Measurements from ENCODE around the gene GNB1.
"Not testable (repeated sequence)": the region's sequence is repeated elsewhere in the genome, so short reads cannot be mapped to it uniquely, and the experiment has no call there.

GNB1 gene

GRCh38 chr1:1856161-1856560 lies 34.7 kb downstream of the GNB1 start:
- not testable (repeated sequence) for DNase-seq

- DNase-seq = no peak
These were observed 37.2 kb downstream of the GNB1 start for GRCh38 chr1:1853593-1854257.

DNA sequence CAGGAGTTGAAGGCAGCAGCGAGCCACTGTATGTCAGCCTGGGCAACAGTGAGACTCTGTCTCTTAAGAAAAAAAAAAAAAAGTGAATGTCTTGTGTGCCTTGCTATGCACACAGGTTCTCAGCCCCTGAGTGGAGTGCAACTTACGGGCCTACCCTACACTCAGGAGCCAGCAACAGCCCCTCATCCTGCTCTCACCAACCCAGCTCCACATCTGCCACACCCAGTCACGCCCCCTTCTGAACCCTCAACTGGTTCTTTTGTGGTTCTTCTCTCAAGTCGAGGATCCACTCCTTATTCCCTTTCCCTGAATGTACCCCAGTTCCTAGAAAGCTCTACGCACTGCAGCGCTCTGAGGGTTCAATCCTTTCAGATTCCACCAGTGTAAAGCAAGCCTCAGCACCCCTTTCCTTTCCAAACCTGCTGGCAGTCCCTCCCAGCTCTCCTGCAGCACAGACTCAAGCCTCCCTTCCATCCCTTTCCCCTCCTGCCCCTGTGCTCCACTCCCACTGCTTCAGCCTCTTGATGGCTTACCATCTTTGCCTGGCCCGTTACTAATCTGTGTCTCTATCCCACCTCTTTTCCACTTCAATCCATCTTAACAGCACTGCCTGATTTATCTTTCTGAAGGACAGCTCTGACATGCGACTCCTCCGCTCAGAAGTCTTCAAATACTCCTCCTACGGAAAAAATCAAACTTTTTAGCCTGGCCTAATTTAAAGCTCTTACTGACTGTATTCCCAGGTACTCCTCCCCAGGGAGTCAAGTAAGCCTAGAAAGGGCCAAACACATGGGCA lies 38.1 kb downstream of the GNB1 start:
- DNase-seq = no peak

DNA sequence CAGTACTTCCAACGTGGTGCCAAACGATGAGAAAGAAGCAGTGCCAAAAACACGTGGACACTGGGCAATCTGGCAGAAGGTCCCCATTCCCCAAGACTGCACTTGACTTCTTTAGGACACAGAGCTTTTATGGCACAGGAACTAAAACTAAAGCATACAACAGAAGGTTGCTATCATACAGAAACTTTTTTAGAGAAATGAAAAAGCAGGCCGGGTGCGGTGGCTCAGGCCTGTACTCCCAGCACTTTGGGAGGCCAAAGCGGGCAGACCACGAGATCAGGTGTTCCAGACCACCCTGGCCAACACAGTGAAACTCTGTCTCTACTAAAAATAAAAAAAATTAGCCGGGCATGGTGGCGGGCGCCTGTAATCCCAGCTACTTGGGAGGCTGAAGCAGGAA lies 43.0 kb downstream of the GNB1 start:
- no peak for DNase-seq

DNA sequence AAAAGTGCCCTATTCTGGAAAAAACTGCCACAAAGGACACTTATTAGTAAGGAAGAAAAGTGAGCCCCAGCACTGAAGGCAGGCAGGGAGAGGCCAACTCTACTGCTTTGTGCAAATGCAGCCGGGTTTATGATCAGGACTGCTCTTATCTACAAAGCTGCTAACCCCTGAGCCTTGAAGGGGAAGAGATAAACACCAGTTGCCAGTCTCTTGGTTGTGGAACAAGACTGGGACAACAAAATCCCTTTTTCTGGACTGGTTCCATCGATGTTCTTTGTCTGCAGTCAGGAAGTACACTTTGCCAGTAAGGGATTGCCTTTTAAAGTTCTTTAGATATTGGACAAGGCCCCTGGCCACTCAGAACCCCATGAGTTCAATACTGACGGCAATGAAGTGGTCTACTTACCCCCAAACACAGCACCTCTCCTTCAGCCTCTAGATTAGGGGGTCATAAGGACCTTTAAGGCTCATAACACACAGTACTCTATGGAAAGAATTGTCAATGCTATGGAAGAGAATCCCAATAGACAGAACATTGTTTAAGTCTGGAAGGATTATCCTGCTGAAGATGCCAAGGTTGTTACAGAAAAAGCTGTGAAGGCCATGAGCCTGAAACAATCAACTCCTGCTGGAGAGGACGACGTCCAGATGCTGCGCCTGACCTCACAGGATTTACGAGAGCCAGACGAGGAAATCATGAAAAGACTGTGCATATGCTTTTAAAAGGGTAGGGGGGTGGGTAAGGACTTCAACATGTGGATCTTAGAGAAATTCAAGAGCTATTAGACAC lies 43.6 kb downstream of the GNB1 start:
- no peak for DNase-seq

- DNase-seq = no peak
These were observed 44.4 kb downstream of the GNB1 start for GRCh38 chr1:1846386-1846918.

DNA sequence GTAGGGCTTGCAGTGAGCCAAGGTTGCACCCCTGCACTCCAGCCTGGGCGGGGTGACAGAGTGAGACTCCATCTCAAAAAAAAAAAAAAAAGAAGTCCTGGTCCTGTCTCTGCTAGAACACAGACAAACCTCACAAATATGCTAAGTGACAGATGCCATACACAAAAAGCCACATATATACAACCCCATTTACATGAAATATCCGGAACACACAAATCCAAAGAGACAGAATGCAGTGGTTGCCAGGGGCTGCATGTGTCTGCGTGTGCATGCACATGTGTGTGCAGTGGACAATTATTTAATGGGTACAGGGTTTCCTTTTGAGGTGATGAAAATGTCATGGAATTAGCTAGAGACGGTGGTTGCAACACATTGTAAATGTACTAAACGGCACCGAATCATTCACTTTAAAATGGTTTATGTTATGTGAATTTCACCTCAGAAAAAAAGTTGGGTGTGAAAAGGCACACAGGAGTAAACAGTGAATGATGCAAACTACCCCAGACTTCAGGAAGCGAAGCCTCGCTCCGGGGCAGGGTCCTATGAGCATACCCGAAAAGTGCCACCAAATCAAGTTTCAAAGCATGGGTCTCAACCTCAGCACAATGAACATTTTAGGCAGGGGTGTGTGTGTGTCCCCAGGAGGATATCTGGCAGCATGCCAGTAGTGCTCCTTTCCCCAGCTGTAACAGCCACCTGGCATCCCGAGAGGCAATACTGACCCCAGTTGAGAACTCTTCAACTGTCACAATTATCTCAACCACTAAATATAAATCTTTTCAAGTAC lies 48.3 kb downstream of the GNB1 start:
- no peak for DNase-seq

GRCh38 chr1:1841575-1841995 lies 49.3 kb downstream of the GNB1 start:
- DNase-seq = no peak

DNA sequence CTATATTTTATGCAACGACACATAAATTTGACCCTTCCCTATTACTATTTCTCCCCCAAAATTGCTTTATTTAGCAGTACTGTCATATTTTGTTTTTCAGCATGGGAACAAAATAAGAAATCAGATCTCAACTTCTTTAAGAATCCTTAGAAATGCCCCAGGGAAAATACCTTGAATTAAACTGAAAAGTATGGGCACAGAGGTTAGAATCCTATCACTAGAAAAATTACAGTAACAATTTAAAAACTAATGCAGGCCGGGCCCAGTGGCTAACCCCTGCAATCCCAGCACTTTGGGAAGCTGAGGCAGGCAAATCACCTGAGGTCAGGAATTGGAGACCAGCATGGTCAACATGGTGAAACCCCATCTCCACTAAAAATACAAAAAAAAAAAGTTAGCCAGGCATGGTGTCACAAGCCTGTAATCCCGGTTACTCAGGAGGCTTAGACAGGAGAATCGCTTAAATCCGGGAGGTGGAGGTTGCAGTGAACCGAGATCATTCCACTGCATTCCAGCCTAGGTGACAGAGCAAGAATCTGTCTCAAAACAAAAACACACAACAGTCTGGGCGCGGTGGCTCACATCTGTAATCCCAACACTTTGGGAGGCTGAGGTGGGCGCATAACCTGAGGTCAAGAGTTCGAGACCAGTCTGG lies 51.4 kb downstream of the GNB1 start:
- no peak for DNase-seq

GRCh38 chr1:1836119-1836518 lies 54.8 kb downstream of the GNB1 start:
- DNase-seq = no peak

DNA sequence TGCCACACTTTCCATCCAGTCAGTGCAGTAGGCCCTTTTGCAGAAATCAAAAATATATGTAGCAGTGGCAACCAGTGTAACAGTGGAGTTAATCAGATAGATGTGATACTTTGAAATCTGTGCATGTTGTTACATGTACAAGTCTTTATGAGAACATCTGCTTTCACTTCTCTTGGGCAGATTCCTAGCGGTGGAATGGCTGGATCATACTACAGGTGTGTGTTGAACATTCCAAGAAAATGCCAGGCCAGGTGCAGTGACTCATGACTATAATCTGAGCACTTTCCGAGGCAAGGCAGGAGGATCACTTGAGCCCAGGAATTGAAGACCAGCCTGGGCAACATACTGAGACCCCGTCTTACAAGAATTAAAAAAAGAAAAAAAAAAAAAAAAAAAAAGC lies 55.3 kb downstream of the GNB1 start:
- DNase-seq = no peak

DNA sequence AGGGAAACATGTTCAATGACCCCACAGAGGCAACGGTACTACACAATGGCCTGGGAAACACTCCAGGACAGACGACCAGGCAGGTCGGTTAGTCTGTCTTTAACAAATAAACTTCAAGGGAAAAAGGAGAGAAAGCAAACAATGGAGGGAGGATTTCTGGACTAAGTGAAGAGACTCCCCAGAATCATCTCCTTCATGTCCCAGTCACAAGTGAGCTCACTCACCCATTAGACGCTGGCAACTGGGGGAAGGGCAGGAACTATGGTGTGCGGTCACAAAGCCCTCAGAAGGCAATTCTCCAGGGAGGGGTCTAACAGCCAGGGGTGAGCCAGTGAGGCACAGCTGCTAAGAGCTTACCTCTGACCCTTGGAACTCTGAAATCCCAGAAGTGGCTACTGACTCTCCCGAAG lies 57.0 kb downstream of the GNB1 start:
- no peak for DNase-seq

DNA sequence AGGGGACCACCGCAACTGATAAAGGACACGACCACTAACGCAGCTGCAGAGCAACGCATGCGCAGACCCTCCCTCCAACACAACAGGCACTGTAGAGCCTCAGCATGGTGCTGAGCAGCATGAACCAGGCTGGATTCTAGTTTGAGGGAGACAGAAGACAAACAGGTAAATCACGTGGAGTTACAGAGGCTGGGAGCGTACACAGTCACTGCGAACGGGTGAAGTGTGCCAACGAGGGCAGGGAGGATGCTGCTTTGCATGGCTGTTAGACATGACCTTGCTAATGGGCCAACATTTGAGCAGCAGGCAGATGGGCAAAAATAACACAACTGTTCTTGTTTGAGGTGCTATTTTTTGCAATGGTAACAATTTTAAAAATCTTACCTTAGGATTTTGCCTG lies 57.4 kb downstream of the GNB1 start:
- no peak for DNase-seq

DNA sequence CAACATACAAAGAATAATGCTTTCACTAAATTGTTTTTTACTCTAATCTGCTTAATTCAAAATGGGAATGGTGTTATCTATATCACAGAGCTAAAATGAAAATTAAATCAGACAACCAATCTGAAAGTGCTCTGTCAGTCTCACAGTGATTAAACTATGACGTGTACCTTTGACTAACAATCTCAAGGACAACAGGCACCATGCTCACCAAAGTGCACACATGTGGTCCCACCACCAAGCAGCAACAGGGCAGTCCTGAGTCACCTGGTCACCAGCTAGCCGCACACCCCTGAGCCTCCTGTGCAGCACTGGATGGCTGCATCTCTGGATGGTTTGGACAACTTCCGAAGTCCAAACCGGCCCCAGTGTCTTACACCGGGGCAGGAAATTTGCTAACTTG lies 58.1 kb downstream of the GNB1 start:
- no peak for DNase-seq

GRCh38 chr1:1832166-1832565 lies 58.7 kb downstream of the GNB1 start:
- DNase-seq = no peak

GRCh38 chr1:1827089-1827848 lies 63.6 kb downstream of the GNB1 start:
- no peak for DNase-seq

DNA sequence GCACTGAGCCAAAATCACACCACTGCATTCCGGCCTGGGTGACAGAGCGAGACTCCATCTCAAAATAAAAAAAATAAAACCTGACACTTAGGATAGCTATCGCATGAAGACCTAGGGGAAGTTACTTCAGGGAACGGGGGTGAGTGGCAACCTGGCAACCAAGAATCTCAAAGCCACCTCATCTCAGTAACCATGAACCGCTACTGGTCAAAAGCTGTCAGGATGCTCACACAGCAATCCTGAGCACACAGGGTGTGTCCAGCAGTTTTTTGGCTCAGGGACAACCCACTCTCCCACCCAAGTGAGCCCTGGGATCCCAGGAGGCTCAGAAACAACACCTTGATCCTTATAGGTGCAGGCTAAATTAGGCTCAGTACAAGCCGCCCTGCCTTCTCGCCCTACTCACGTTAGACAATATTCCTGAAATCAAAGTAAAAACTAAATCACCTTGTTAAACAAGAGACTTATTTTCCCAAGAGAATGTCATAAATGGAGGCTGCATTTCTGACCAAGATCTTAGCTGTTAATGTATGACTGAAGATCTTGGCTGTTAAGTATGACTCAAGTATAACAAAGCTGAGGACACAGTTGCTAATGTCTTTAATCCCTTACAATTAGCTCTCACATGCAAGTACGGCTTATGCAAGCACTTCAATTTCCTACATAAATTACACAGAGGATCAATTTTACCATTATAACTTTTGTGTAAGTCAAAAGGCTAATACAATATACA lies 64.4 kb downstream of the GNB1 start:
- no peak for DNase-seq

DNA sequence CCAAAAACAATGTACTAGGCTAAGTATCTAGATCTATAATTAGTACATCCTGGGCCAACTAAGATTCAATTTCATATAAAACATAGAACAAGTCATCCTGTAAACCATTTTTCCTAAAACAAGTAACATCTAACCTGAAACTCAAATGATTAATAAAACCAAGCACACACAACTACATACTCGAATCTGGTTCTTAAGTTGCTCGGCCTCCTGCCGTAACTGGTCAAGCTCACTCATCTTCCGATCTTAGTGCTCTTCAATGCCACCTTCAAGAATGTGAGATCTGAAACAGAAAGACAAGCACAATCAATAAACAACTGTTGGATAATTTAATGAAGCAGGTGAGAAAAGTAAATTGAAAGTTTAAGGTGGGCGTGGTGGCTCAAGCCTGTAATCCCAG lies 65.7 kb downstream of the GNB1 start:
- DNase-seq = no peak

DNA sequence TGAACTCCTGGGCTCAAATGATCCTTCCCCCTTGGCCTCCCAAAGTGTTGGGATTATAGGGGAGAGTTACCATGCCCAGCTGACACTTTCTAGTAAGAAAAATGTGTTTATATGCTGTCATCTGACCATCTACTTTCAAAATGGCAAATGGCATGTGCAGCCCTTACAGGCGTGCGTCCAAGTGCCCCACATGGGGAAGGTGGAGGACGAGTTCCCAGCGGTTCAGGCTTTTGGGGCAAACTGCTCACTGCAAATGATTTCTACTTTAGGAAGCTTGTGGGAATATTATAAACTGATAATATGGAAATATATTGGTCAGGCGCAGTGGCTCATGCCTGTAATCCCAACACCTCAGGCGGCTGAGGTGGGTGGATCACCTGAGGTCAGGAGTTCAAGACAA lies 71.1 kb downstream of the GNB1 start:
- DNase-seq = no peak

DNA sequence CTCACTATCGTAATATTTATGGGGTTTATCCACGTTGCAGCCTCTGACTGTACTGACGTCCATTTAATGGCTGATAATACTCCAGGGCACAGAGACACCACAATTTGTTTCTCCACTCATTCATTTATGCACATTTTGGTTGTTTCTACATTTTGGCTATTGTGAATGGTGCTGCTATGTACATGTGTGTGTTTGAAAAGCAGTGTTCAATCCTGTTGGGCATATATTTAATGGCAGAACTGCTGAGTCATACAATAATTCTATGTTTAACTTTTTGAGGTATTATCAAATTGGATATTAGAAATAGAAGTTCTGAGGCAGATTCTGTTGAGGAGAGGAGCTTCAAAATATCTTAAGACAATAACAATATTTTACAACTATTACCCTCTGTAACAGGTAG lies 73.7 kb downstream of the GNB1 start:
- DNase-seq = no peak
